OCI-M2 (cell line): ENCODE measurements around the gene SSX7.
"Not testable (repeated sequence)": the region's sequence is repeated elsewhere in the genome, so short reads cannot be mapped to it uniquely, and the experiment has no call there.

Experiments used
- DNase-seq: peaks from one replicate; lab custom pipeline; 2025; ENCODE audit not compliant: unreplicated experiment; lab: John Stamatoyannopoulos, UW

Gene SSX7

GRCh38 chrX:52654800-52655199 lies at the start of gene SSX7:
SSX7 (minus strand) TSS chrX:52654900; CDS start chrX:52653472, 1,428 bp downstream.
- DNase-seq: not testable (repeated sequence)

- DNase-seq: not testable (repeated sequence)
These were observed 37.3 kb upstream of the SSX7 start for GRCh38 chrX:52692034-52692433.

- not testable (repeated sequence) for DNase-seq
These were observed 7.5 kb upstream of the SSX7 start for GRCh38 chrX:52662218-52662617.

GRCh38 chrX:52655475-52655874 lies 775 bp upstream of the SSX7 start:
- not testable (repeated sequence) for DNase-seq

GRCh38 chrX:52650676-52651075 lies 4.0 kb downstream of the SSX7 start:
- not testable (repeated sequence) for DNase-seq

- DNase-seq: not testable (repeated sequence)
These were observed 5.7 kb downstream of the SSX7 start for GRCh38 chrX:52648956-52649355.

GRCh38 chrX:52628483-52628882 lies 26.2 kb downstream of the SSX7 start:
- not testable (repeated sequence) for DNase-seq

- DNase-seq: not testable (repeated sequence)
These were observed 34.0 kb downstream of the SSX7 start for GRCh38 chrX:52620661-52621060.

- DNase-seq: no peak
These were observed 45.7 kb downstream of the SSX7 start for GRCh38 chrX:52608961-52609360.

- not testable (repeated sequence) for DNase-seq
These were observed 51.5 kb downstream of the SSX7 start for GRCh38 chrX:52603151-52603550.

GRCh38 chrX:52598886-52599285 lies 55.8 kb downstream of the SSX7 start:
- DNase-seq: no peak

GRCh38 chrX:52594658-52595057 lies 60.0 kb downstream of the SSX7 start:
- no peak for DNase-seq
